MM.1S (cell line): ENCODE data around the gene AP1M1.

Experiments used
- DNase-seq: peaks from one replicate; pipeline ENCODE4 v3.0.0-alpha.2; 2015
- H2AFZ ChIP-seq: fragments of 300-600 bp; sonication (generic); 2 replicates; pipeline ENCODE4 v1.6.0; 2016; ENCODE audit warnings: antibody characterized with exemption, low read length
- H3F3A ChIP-seq: fragments of 300-600 bp; sonication (generic); 2 replicates; pipeline ENCODE4 v1.6.1; 2016; ENCODE audit warnings: mild to moderate bottlenecking, antibody characterized with exemption, low read length, moderate library complexity, mixed read lengths; ENCODE audit not compliant: insufficient read depth
- H3K27ac ChIP-seq: fragments of 300-600 bp; sonication (generic); 2 replicates; pipeline ENCODE4 v1.5.1; 2016; ENCODE audit warnings: mild to moderate bottlenecking, low read length
- H3K27me3 ChIP-seq: fragments of 300-600 bp; sonication (generic); replicated peaks from 2 replicates; pipeline ENCODE4 v1.6.0; 2016; ENCODE audit warnings: low read length; ENCODE audit not compliant: insufficient read depth
- H3K36me3 ChIP-seq: fragments of 300-600 bp; sonication (generic); replicated peaks from 2 replicates; pipeline ENCODE4 v1.6.1; 2016; ENCODE audit warnings: mild to moderate bottlenecking, low read length, mixed read lengths; ENCODE audit not compliant: insufficient read depth
- H3K4me1 ChIP-seq: fragments of 300-600 bp; sonication (generic); 2 replicates; pipeline ENCODE4 v1.6.1; 2016; ENCODE audit warnings: low read length, mixed read lengths
- H3K4me2 ChIP-seq: fragments of 300-600 bp; sonication (generic); 2 replicates; pipeline ENCODE4 v1.6.0; 2016; ENCODE audit warnings: low read depth, low read length
- H3K4me3 ChIP-seq: fragments of 300-600 bp; sonication (generic); 2 replicates; pipeline ENCODE4 v1.5.1; 2016; ENCODE audit warnings: low read length, mixed read lengths
- H3K79me2 ChIP-seq: fragments of 300-600 bp; sonication (generic); 2 replicates; pipeline ENCODE4 v1.6.1; 2016; ENCODE audit warnings: mixed run types, low read length, mixed read lengths
- H3K9ac ChIP-seq: fragments of 300-600 bp; sonication (generic); 2 replicates; pipeline ENCODE4 v1.6.1; 2016; ENCODE audit warnings: low read length, mixed read lengths
- H3K9me2 ChIP-seq: fragments of 300-600 bp; sonication (generic); replicated peaks from 2 replicates; pipeline ENCODE4 v1.6.1; 2016; ENCODE audit warnings: mild to moderate bottlenecking, low read length, mixed read lengths; ENCODE audit not compliant: insufficient read depth
- H3K9me3 ChIP-seq: fragments of 300-600 bp; sonication (generic); replicated peaks from 2 replicates; pipeline ENCODE4 v1.6.1; 2016; ENCODE audit warnings: mild to moderate bottlenecking, low read length, mixed read lengths; ENCODE audit not compliant: insufficient read depth
- H4K20me1 ChIP-seq: fragments of 300-600 bp; sonication (generic); 2 replicates; pipeline ENCODE4 v1.6.1; 2016; ENCODE audit warnings: mild to moderate bottlenecking, low read length, moderate library complexity, mixed read lengths; ENCODE audit not compliant: insufficient read depth
- CTCF ChIP-seq: fragments of 300-600 bp; sonication (generic); IDR thresholded peaks from 2 replicates; pipeline ENCODE4 v1.5.1; 2016; ENCODE audit warnings: antibody characterized with exemption, low read length, mixed read lengths
- EZH2 ChIP-seq: fragments of 300-600 bp; sonication (generic); optimal IDR thresholded peaks from 2 replicates; pipeline ENCODE3; 2017; ENCODE audit warnings: low read depth, mild to moderate bottlenecking, antibody characterized with exemption, low read length, mixed read lengths
- EZH2phosphoT487 ChIP-seq: fragments of 300-600 bp; sonication (generic); IDR thresholded peaks from 2 replicates; pipeline ENCODE4 v1.6.1; 2018; ENCODE audit warnings: antibody characterized with exemption, low read length

Gene AP1M1

GRCh38 chr19:16205205-16206045, 7.7 kb downstream of the AP1M1 start:
- TF ChIP-seq EZH2 (no peak), CTCF (no peak), EZH2phosphoT487 (no peak)
- no peaks in the 10 kb centered on the region for H3K9me3 ChIP-seq
- H3F3A ChIP-seq = no peaks in the 10 kb centered on the region
- H3K9me2 ChIP-seq = no peaks in the 10 kb centered on the region
- H3K4me1 ChIP-seq = no peaks in the 10 kb centered on the region
- 0 out of 2 replicates have a peak, but pooled peaks cover 6% of the 10 kb centered on the region for H3K79me2 ChIP-seq
- no peaks in the 10 kb centered on the region for H3K27me3 ChIP-seq
- H3K36me3 ChIP-seq = no peaks in the 10 kb centered on the region; the same call in 1 of the 2 replicates
- no peak overlapping the region for H3K9ac ChIP-seq
- DNase-seq = no peak
- H3K4me3 ChIP-seq = no peak overlapping the region
- H3K27ac ChIP-seq = no peak overlapping the region
- no peaks in the 10 kb centered on the region for H4K20me1 ChIP-seq
- no peak overlapping the region for H2AFZ ChIP-seq
- no peak overlapping the region for H3K4me2 ChIP-seq

DNA sequence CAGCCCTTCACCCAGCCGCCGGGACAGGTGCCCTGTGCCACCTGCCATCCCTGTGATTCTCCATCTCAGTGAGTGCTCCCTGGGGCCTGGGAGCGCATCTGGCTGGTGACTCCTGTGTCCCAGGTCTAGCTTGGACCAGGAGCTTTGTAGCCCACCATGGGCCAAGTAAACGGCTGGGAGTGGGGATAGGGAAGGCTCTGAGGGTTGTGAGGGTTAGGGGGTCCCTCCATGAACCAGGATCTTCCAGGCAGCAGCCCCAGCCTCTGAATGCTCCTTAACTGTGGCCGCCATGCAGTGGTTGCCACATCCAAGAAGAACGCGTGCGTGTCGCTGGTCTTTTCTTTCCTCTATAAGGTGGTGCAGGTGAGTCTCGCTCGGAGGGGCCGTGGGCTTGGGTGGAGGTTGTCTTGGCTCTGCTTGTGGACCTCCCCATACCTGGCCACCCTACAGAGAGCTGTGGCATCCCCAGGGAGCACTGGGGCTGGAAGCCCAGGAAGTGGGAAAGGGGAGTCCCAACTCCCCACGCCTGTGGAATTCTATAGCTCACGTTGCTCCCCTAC, 8.4 kb downstream of the AP1M1 start:
- no peak overlapping the region for H3K27ac ChIP-seq
- H3K4me1 ChIP-seq = no peaks in the 10 kb centered on the region
- no peak overlapping the region for H3K4me2 ChIP-seq
- no peaks in the 10 kb centered on the region for H4K20me1 ChIP-seq
- no peak for TF ChIP-seq EZH2phosphoT487
- no peak for TF ChIP-seq CTCF
- no peak for TF ChIP-seq EZH2
- no peak overlapping the region for H2AFZ ChIP-seq
- H3K4me3 ChIP-seq = no peak overlapping the region
- H3K9ac ChIP-seq = no peak overlapping the region
- H3K79me2 ChIP-seq = 0 out of 2 replicates have a peak, but pooled peaks cover under 1% of the 10 kb centered on the region
- no peak for DNase-seq
- H3K9me3 ChIP-seq = no peaks in the 10 kb centered on the region
- no peaks in the 10 kb centered on the region for H3F3A ChIP-seq
- no peaks in the 10 kb centered on the region; the same call in 1 of the 2 replicates for H3K36me3 ChIP-seq
- no peaks in the 10 kb centered on the region for H3K27me3 ChIP-seq
- no peaks in the 10 kb centered on the region for H3K9me2 ChIP-seq

DNA sequence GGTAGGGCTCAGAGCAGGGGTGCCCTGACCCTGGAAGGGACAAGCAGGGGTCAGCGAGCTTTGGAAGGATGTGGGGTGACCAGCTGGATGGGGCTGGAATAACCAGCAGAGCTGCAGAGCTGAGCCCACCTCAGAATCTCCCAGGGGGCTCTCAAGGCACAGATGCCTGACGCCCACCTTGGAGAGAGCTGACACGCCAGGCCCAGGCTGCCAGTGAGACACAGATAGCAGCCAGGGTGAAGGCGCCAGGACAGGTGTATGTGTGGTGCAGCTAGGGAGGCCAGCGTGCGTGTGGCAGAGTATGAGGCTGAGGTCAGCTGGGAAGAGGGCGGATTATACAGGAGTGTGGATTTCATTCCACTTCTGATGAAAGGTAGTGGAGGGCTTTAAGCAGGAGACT, 8.9 kb downstream of the AP1M1 start:
- Histone ChIP-seq H3F3A (no peaks in the 10 kb centered on the region), H3K27ac (no peak overlapping the region), H3K9ac (no peak overlapping the region), H3K27me3 (no peaks in the 10 kb centered on the region), H3K4me2 (no peak overlapping the region), H3K79me2 (no peaks in the 10 kb centered on the region), H4K20me1 (no peaks in the 10 kb centered on the region), H2AFZ (no peak overlapping the region), H3K9me3 (no peaks in the 10 kb centered on the region), H3K36me3 (no peaks in the 10 kb centered on the region; the same call in 1 of the 2 replicates), H3K9me2 (no peaks in the 10 kb centered on the region), H3K4me1 (no peaks in the 10 kb centered on the region), H3K4me3 (no peak overlapping the region)
- no peak for TF ChIP-seq CTCF
- no peak for DNase-seq
